ENCODE data around the gene CTNNBL1.

The CTNNBL1 gene

DNA sequence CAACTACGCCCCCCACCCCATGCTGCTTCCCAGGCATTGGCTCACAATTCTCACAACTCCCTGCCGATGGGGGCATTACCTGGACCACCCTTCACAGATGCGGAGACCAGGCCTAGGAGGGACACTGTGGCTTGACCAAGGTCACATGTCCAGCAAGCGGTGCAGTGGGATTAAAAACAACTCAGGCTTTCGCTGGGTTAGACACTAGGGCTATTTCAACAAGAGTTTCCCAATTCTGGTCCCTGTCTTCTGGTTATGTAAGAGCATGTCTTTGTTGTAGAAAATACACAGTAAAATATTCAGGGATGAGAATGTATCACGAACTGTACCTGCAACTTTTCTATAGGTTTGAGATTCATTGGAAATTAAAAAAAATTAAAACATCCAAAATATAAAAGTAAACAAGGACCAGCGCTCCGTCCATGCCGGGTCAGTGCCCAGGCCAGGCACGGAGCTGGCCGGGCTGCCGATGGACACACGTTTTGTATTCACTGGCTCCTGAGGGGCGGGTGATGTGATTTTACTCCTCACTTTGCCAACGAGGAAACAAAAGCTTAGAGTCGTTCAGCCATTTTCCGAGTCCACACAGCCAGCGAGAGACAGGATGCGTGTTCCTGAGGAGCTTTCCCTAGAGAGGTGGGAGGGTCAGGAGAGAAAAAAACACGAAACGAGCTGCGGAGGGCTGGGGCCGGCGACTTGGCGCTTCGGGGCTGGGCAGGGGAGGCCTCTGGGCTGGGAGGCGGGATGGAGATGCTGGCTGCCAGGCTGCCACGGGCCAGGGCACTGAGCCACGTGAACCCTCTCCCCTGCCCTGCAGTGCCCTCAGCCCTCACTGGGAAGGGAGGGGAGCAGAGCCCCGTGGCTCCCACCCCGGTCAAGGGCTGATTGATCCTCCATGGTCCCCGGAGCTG, 192.0 kb downstream of the CTNNBL1 start:
- no peak for DNase-seq

DNA sequence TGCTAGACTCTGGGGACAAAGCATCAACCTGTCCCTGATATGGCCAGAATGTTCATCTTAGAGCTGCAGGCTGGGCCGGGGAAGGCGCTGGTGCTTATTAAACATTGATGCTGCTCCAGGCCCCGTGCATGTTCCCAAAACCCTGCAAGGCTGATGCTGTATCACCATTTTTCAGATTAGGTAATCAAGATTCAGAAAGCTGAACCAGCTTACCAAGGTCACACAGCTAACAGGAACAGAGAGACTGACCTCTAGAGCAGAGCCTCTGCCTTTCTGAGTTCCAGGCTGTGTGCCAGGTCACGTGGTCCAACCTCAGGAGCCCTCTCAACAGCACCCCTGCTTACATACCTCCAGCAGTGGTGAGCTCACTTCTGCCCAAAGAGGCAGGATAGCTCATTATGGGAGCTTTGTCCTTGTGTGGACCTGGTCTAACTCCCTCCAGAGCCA, 193.0 kb downstream of the CTNNBL1 start:
- no peak for DNase-seq

DNA sequence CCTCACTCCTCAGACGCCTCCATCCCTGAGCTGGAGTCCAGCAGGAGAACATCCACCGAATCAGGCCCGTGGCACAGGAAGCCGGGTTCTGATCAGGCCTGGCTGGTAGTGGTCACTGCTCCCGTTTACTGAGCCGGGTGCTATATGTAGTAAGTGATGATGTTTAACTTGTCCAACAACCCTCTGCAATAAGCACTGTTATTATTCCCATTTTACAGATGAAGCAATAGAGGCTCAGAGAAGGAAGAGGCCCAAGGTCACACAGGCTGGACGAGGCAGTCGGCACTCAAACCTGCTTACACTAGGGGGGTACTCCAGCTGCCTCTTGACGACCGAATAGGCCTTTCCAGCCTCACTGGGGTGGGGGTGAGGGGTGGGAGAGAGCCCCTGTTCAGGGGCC, 194.8 kb downstream of the CTNNBL1 start:
- no peak for DNase-seq

DNA sequence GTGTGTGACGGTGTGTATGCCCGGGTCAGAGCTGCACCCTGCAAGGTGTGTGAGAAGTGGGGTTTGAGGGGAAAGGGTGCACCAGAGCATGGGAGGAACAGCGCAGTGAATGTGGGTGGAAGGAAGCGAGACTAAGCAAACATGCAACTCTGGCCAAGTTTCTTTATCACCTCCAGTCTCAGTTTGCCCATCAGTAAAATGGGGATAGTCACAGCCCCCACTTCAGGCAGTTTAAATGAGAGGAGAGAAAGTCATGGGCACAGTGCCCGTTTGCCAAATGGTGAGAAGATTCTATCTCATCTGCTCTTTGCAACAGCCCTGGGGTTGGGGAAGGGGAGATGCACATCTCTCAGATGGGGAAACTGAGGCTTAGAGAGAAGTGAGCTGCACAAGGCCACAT, 196.3 kb downstream of the CTNNBL1 start:
- DNase-seq, result no peak

DNA sequence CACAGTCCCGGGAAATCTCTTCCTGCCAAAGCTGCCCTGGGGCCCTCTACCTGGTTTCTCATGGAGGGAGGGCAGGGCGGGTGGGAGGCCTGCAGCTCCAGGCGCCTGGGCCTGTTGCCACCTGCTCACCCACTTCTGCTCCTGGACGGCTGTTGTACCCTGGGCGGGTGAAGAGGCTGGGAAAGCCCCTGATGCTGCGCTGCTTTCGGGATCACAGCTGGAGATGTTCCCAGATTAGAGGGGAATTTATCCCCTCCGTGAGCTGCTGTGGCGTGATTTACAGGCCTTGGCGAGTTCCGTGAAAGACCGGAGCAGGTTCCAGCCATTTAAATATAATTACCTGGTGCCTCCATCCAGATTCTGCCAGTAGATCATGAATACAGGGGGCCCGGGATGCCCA, 196.8 kb downstream of the CTNNBL1 start:
- DNase-seq, result no peak

DNA sequence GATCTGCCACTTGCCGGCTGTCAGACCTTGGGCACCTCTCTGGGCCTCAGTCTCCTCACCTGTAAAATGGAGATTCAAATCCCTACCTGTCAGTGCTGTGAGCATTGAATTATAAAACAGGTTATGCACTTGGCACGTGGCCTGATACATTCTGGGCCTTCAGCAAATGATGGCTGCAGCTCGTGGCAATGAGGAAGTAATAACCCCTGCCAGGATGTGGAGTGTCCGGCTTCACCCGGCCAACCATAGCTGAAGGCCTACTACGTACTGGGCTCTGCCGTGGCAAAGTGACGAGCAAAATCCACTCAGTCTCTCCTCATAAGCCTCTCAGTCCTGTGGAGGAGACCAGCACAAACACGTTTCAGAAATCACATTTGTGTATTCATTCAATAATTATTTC, 198.2 kb downstream of the CTNNBL1 start:
- no peak for DNase-seq

DNA sequence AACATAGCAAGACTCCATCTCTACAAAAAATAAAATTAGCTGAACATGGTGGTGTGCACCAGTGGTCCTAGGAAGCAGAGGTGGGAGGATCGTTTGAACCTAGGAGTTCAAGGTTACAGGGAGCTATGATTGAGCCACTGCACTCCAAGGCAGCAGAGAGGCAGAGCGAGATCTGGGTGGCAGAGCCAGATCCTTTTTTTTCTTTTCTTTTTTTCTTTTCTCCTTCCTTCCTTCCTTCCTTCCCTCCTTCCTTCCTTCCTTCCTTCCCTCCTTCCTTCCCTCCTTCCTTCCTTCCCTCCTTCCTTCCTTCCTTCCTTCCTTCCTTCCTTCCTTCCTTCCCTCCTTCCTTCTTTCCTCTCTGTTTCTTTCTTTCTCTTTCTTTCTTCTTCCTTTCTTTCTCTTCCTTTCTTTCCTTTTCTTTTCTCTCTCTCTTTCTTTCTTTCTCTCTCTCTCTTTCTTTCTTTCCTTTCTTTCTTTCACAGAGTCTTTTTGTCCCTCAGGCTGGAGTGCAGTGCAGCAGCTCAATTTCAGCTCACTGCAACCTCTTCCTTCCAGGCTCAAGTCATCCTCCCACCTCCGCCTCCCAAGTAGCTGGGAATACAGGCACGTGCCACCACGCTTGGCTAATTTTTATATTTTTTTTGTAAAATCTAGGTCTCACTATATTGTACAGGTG, 199.9 kb downstream of the CTNNBL1 start:
- DNase-seq, result no peak

DNA sequence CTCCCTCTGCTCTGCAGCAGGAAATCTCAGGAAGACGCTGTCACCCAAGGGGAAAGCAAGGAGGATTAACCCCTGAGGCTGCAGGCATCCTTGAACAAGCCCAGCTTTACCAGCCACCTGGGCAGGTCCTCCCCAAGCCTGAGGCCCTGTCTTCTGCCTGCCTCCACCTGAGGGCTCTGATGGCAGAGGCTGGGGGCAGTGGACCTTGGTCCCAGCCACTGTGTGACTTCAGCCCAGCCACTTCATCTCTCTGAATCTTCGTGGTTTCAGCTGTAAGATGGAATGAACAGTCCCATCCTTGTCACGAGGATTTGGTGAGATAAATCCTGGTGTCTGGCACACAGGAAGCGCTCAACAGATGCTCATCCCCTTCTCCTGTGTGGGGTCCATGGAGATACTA, 200.6 kb downstream of the CTNNBL1 start:
- DNase-seq, result no peak

DNA sequence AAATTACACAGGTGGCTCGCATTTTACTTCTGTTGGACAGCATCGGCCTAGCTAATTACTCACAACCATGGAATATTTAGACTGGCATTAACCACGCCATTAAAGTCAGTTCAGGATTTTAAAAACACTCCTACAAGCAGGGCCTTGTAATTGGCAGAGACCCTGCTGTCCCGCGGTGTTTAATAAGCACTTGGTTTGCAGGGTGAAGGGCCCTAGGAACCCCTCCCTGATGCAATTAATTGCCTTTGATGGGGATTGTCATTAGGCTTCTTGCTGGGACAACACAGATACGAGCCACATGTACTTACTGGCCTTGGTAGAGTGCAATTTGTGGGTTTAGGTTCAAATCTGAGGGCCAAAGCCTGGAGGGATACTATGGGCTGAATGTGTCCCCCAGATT, 201.3 kb downstream of the CTNNBL1 start:
- DNase-seq, result no peak

DNA sequence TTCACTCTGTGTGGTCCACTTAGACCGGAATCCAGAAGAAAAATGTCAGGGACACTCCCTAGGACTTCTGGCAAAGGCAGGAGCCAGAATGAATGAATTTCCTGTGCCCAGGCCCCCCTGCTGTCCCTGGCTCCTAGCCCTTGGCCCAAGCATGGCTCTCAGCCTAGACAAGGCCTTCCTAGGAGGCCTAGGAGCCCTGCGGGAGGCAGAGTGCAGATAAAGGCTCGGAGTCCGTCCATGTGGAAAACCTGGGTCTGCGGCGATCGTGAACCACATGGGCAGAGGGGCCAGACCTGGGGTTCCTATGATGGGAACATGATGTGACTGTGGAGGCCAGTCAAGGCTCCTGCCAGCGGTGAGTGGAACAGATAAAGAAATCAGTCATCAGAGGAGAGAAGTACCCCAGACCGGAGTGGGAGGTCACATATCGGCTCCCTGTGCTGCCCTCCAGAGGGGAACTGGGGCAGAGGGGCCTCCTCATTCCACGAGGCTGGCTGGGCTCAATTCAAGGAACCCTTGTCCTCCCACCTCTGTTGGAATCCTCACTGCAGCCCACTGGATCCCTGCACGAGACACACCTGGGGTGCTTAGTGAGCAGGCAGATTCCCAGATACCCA, 203.2 kb downstream of the CTNNBL1 start:
- DNase-seq, result no peak

DNA sequence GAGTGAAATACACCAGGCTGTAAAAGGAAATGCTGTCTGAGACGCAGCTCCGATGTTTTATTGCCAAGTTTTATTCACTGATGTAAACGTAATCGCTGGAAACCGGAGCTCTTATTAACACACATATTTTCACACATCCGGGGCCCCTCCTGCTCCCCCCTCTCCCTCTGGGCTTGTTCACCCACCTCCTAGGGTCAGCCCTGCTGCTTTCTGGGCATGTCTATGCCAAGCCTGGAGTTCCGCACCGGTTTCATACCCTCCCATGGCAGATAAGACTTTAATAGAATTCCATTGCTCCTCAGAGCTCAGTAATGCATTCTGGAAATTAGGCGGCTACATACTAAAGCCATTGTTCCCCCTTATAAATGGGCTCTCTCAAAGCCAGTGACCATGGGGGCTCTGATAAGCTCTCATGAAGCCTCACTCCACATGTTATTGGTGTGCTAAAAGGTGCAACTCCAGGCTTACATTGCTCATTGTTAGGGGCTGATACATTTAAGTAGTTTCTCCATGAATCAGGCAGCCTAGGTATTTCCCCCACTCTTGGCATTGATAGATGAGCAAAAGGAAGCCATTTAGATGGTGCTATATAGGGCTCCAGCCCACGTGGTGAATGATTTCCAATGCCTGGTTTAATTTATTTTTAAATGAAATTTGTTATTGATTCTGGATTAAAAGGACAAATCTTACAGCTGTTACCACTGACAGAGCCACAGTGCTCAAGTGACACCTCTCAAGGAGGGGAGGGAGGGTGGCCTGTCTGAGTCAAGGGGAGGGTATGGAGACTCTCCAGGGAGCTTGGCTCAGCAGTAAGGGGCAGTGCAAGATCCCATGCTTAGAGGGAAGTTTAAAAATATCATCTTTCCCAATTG, 204.6 kb downstream of the CTNNBL1 start:
- no peak for DNase-seq

DNA sequence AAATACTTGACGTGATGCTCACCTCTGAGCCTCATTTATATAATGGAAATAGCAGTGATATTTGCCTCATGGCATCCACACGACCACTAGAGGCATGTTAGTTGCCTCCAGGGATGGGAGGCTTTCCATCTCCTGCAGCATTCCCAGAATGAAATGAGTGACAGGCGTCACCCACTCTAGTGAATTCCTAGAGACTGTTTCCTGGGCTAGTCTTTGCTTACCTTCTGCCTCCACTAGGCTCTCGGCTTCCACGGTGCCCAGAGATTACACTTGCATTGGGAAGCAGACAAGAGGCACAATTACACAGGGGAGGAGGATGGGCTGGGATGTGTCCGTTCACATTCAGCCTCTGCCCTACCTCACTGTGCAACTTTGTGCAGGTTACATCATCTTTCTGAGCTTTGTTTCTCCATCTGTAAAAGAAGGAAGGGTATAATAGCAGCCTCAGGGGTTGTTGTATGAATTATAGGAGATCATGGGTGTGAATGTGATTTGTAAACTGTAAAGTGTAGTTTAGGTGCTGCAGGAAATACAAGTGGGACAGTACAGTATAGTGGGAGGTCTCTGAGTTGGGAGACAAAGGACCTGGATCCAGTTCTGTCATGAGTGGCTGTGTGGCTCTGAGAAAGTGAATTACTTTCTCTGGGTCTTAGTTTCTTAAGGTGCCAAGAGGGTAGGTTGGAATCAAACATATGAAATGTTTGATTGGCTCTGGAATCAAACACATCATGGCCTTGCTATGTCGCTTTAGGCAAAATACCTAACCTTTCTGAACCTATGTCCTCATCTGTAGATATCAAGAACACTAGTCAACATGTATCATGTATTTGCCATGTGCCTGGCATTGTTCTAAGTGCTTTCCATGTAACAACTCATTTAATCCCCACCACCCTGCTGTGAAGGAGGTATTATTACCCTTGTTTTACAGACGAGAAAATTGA, 205.5 kb downstream of the CTNNBL1 start:
- no peak for DNase-seq

DNA sequence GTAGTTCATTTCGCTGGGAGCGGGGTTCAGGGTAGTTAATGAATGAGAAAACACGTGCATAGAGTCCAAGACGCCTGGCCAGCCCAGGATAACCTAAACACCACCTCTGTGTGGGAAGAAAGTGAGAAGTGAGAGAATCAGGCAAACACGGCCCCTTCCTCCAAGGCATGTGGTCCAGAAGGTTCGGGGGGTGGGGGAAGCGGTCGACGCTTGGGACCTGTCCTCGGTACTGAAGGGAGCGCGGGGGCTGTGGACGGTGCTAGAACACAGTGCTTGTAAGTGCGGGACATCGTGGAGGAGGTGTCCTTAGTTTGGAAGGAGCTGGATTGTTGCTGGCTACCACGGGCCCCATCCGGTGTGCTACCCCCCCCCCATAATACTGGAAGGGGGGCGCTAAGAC, 207.4 kb downstream of the CTNNBL1 start:
- DNase-seq, result no peak

DNA sequence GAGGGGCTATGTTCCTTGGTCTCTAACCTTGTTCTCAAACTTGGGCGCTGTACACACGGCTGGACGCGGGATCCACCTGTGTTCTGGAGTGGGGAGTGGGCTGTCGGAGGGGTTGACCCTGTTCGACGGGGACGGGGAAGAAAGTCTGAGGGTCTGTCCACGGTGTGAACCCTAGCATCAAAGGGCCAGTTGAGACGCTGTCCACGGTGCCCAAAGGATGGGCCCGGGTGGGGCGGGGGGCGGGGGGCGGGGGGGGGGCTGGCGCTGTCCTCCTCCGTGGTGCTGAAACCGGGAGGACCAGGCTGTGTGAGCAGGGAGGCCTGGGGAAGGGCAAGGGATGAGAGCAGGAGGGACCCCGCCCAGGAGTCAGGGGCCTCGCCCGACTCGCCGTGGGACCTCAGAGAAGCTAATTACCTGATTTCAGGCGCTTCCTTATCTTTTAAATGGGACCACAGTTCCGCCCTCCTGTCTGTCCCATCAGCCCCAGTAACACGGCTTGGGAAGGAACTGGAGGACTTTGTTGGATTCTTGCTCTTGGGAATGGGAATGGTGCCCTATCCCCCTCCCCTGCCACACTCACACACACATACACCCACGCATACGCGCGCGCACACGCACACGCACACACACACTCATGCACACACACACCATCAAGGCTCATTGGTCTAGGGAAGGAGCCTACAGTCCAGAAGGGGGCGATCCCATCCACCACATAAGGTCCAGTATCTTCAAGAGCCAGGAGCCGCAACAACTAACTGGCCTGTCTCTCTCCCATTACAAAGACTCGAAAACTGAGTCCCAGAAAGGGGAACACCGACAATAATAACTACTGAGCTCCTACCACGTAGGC, 208.0 kb downstream of the CTNNBL1 start:
- DNase-seq, result no peak

DNA sequence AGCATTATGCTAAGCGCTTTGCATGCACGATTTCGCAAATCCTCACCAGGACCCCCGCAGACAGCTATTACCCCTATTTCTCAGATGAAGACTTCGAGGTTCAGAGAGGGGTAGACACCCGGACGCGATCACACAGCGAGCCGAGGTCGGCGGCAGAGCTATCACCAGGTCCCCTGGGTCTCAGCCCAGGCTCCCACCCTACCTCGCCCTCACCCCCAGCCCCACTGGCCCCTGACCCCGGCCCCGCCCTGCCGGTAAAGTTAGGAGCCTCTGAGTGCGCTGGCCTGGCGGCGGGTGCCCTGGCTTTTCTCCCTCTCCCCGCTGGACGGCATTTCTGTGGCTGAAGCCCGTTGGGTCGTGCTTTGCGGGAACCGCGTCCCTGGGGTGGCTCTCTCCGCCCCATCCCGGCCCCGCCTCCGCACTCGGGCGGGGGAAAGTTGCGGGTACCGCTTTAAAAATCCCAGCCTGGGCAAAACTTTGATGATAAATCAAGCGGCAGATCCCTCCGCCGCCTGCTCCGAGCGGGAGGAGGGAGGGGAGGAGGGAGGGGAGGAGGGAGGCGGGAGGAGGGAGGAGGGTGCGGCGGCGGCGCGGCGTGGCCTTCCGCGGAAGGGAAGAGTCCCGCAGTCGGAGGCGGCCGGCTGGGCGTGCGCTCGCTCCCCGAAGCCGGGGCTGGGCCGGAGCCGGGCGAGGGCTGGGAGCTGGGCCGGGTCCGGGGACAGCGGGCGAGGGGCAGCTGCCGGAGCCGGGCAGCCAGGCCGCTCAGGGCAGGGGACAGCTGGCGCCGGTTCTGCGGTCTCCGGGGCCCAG, 208.9 kb downstream of the CTNNBL1 start, which contains the start of gene VSTM2L:
Gene VSTM2L, plus strand, starts transcription at position 624 of the 810 bp plus-strand sequence. CDS start 224 bp downstream, outside the sequence.
- no peak for DNase-seq

DNA sequence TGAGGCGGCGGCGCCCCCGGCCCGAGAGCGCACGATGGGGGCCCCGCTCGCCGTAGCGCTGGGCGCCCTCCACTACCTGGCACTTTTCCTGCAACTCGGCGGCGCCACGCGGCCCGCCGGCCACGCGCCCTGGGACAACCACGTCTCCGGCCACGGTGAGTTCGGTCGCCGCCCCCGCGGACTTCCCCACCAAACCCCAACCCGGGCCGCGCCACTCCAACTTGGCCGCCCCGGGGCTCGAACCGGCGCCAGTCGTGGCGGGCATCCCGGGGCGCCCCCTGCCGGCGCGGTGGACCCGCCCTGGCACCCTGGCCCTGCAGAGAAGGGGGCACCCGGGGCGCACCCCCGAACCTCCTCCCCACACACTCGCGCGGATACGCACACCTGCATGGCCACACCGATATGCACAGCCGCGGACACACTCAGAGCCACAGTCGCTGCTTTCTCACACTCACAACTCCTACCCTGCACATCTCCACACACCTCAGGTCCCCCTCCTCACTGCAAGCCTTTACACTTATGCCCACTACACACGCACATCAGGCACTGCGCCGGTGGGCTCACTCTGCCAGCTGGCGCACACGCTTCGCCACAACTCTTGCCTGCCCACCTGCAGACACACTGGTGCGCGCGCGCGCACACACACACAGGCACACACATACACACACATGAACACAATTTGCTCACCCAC, 209.6 kb downstream of the CTNNBL1 start:
- no peak for DNase-seq

DNA sequence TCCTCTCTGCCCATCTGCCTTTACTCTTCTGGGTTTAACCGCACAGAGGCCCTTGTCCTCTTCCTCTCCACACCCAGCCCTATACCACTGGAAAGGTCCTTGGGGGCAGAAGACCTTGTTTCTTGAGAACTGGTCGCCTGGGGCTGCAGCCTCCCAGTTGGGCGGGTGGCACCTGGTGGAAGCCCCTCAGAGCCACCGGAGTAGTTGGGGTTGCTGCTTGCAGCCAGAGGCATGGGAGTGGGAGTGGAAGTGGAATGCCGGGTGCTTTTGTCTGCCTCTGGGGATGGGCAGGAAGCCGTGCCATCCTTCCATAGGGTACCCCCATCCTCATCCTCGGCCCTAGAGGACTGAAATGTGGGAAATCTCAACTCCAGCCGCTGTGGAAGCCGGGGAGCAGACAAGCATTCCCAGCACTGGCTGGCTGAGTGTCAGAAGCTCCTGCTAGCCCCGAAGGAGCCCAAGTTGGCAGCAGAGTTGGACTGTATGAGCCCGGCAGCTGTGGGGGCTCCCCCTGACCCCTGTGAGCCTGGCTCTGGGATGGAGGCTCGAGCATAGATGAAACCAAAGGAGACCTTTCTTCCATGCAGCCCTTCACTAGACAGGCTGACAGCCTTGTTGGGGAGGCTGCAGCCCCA, 210.3 kb downstream of the CTNNBL1 start:
- DNase-seq, result no peak

DNA sequence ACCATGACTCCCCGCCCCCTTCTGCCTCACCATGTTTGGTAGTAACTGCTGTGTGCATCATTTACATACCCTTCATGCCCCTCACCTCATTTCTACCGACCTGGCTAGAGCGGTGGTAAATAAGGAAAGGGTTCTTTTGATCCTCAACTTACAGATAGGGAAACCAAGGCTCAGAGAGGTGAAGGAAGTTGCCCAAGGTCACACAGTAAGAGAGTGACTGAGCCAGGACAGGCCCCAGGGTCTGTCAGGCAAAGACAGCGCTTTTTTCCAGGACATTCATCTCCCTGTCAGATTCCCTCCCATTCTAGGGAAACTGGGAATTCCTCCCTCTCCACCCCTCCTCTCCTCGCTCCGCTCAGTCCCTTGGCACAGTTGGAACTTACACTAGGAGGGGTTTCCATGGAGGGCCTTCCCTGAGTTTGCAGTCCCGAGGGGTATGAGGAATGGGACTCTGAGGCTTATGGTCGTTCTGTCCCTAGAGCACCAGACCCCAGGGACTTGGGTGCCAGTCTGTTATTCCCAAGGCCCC, 211.1 kb downstream of the CTNNBL1 start:
- DNase-seq, result no peak

Measured in GF-D8 (cell line).